GM18873 (cell line): ENCODE measurements around the gene CES3.

ENCODE experiments used
- ATAC-seq: cut with Tn5 transposase; IDR thresholded peaks from one replicate; pipeline ENCODE4 v1.9.1; 2021; ENCODE audit warnings: mild to moderate bottlenecking, moderate library complexity, moderate number of reproducible peaks; ENCODE audit not compliant: unreplicated experiment, low FRiP score

Gene CES3

GRCh38 chr16:66996324-66996982 lies 35.4 kb downstream of the CES3 start:
- no peak for ATAC-seq

GRCh38 chr16:66996983-66997358 lies 35.9 kb downstream of the CES3 start:
- ATAC-seq = no peak

GRCh38 chr16:67000384-67001351 lies 39.6 kb downstream of the CES3 start:
- ATAC-seq = no peak

GRCh38 chr16:67001726-67002125 lies 40.7 kb downstream of the CES3 start:
- no peak for ATAC-seq

- ATAC-seq = no peak
Measured at GRCh38 chr16:67006930-67007658, 46.0 kb downstream of the CES3 start.

GRCh38 chr16:67009158-67009557 lies 48.1 kb downstream of the CES3 start:
- no peak for ATAC-seq

GRCh38 chr16:67011274-67011673 lies 50.2 kb downstream of the CES3 start:
- ATAC-seq = no peak

- ATAC-seq = no peak
Measured at GRCh38 chr16:67013233-67013822, 52.3 kb downstream of the CES3 start.

- no peak for ATAC-seq
Measured at GRCh38 chr16:67013823-67014633, 53.0 kb downstream of the CES3 start.

GRCh38 chr16:67014634-67015312 lies 53.7 kb downstream of the CES3 start:
- ATAC-seq = no peak

- no peak for ATAC-seq
Measured at GRCh38 chr16:67015313-67015731, 54.3 kb downstream of the CES3 start.

GRCh38 chr16:67016143-67016542 lies 55.1 kb downstream of the CES3 start:
- no peak for ATAC-seq

GRCh38 chr16:67016681-67017420 lies 55.8 kb downstream of the CES3 start:
- no peak for ATAC-seq

- ATAC-seq = no peak
Measured at GRCh38 chr16:67017421-67017750, 56.3 kb downstream of the CES3 start.

GRCh38 chr16:67017810-67018488 lies 56.9 kb downstream of the CES3 start:
- peak; percentile 71 for ATAC-seq

- ATAC-seq = no peak
Measured at GRCh38 chr16:67019171-67019570, 58.1 kb downstream of the CES3 start.

GRCh38 chr16:67021321-67021720 lies 60.3 kb downstream of the CES3 start:
- no peak for ATAC-seq

- ATAC-seq = no peak
Measured at GRCh38 chr16:67022531-67023214, 61.6 kb downstream of the CES3 start.
